COLO668 (cell line): ENCODE results near the gene ARF3.
"Not testable (repeated sequence)": the region's sequence is repeated elsewhere in the genome, so short reads cannot be mapped to it uniquely, and the experiment has no call there.

Experiments used
- DNase-seq: peaks from one replicate; lab custom pipeline; 2025; ENCODE audit not compliant: unreplicated experiment; lab: John Stamatoyannopoulos, UW

ARF3 gene

GRCh38 chr12:48932878-48933277 is 24.4 kb downstream of the ARF3 start:
- DNase-seq = no peak

GRCh38 chr12:48930475-48930874 is 26.8 kb downstream of the ARF3 start:
- no peak for DNase-seq

- no peak for DNase-seq
Measured at GRCh38 chr12:48929551-48929950, 27.7 kb downstream of the ARF3 start.

GRCh38 chr12:48927261-48927660 is 30.0 kb downstream of the ARF3 start:
- DNase-seq = no peak

GRCh38 chr12:48925304-48926011 is 31.8 kb downstream of the ARF3 start, which contains the start of gene FKBP11:
TSS of gene FKBP11 (minus strand) at chr12:48925492. CDS start at chr12:48925428, 64 bp downstream.
- peak; percentile 8 for DNase-seq

GRCh38 chr12:48924617-48925303 is 32.5 kb downstream of the ARF3 start:
- DNase-seq = peak; percentile 44

- no peak for DNase-seq
Measured at GRCh38 chr12:48923117-48923516, 34.2 kb downstream of the ARF3 start.

- no peak for DNase-seq
Measured at GRCh38 chr12:48917857-48918537, 39.3 kb downstream of the ARF3 start.

- DNase-seq = no peak
Measured at GRCh38 chr12:48910196-48910595, 47.1 kb downstream of the ARF3 start.

GRCh38 chr12:48909698-48910097 is 47.6 kb downstream of the ARF3 start:
- DNase-seq = not testable (repeated sequence)

- no peak for DNase-seq
Measured at GRCh38 chr12:48907245-48907644, 50.0 kb downstream of the ARF3 start.

GRCh38 chr12:48903982-48904411 is 53.3 kb downstream of the ARF3 start:
- peak; percentile 47 for DNase-seq

GRCh38 chr12:48903363-48903981 is 53.8 kb downstream of the ARF3 start:
- no peak for DNase-seq

- no peak for DNase-seq
Measured at GRCh38 chr12:48901278-48901677, 56.0 kb downstream of the ARF3 start.

GRCh38 chr12:48899651-48900050 is 57.6 kb downstream of the ARF3 start:
- DNase-seq = no peak

GRCh38 chr12:48894271-48894670 is 63.0 kb downstream of the ARF3 start:
- DNase-seq = no peak

- DNase-seq = peak; percentile 64
Measured at GRCh38 chr12:48890657-48891418, 66.4 kb downstream of the ARF3 start.

GRCh38 chr12:48889679-48890078 is 67.6 kb downstream of the ARF3 start:
- DNase-seq = no peak
